ENCODE results near the gene OSGIN1. TPM values are rescaled to one million over a fixed set of nuclear protein-coding genes. Genes with fewer than 3 reads are reported as not detected.

Gene OSGIN1
- total RNA-seq, 1 experiment from 2014 or later = 1.7 TPM

DNA sequence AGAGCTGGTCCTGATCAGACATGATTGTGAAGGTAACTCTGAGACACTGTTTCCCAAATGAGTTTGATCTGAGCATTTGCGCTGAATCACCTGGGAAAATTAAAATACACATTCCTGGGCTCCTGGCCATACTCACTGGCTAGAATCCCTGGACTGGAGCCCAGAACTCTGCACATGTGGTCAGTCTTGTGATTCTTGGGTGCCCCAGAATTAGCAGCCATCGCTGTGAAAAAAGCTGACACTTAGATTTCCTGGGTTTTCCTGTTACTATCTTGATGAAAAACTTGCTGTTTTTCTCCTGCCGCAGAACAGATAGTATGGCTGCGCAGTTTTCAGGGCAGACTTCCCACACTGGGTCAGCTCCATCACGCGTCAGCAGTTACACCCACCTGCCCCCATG, 39.6 kb downstream of the OSGIN1 start:
- no peaks in the 10 kb centered on the region for H3K9me3 Mint-ChIP-seq
- H3K27ac Mint-ChIP-seq = no peak overlapping the region
- no peak for ATAC-seq
- no peak for DNase-seq (ENCODE audit: low spot score)
- H3K4me3 Mint-ChIP-seq = no peak overlapping the region
- TF ChIP-seq SP1 (CRISPR knock-in tag; conservative IDR thresholded peaks at IDR 0.05) (no peak), NR1H2 (CRISPR knock-in tag; IDR thresholded peaks at IDR 0.05) (no peak)
- CTCF ChIA-PET = interaction anchor here (0.7 to 1.1 kb wide), 2 partner anchors 39 to 73 kb away, joined by 3 read pairs; no protein-coding TSS in a partner anchor
- peaks cover 6% of the 10 kb centered on the region for H3K4me1 Mint-ChIP-seq
- no peaks in the 10 kb centered on the region for H3K27me3 Mint-ChIP-seq (ENCODE audit: low read depth)
- no peaks in the 10 kb centered on the region; the same call in 1 of the 2 replicates for H3K36me3 Mint-ChIP-seq
- POLR2A ChIA-PET = no interaction called here

DNA sequence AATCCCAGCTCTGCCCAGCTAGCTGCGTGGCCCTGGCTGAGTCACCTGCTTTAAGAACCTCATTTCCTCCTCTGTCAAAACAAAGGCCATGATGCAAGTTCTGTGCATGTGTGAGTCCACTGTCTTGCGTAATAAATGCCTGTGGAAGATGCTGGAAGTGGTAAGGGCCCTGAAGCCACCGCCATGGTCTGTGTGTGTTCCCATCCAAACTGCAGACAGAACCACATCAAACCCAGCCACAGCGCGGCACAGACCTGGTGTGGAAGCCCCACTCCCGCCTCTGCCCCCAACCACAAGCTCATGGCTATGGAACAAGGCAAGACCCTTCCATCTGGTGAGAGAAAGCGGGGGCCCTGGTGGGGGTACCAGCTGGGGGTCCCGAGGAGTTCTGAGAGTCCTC, 41.0 kb downstream of the OSGIN1 start:
- POLR2A ChIA-PET = interaction anchor here (2.7 kb wide), 1 partner anchor 20 kb away, joined by 10 read pairs; no protein-coding TSS in a partner anchor

DNA sequence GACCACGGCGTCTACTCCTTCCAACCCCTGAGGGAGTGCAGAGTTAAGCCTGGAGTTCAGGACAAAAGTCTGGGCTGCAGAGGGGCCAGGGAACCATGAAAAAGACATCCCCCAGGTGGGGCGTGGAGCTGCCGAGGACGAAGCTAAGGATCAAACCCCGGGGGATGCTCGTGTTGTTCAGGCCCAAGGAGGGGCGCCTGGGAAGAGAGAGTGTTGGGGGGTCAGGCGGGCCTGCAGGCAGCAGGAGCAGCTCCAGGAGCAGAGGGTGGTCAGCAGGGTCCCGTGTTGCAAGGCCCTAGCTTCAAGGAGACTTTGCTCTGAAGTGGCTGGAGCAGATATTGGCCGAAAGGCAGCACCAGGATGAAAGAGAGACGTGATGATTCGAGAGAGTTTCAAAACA, 41.7 kb downstream of the OSGIN1 start:
- Mint-ChIP-seq H3K4me1 (peaks cover 6% of the 10 kb centered on the region), H3K27me3 (ENCODE audit: low read depth) (no peaks in the 10 kb centered on the region), H3K36me3 (no peaks in the 10 kb centered on the region; the same call in 1 of the 2 replicates), H3K9me3 (no peaks in the 10 kb centered on the region), H3K4me3 (no peak overlapping the region), H3K27ac (no peak overlapping the region)
- ATAC-seq (no peak), DNase-seq (ENCODE audit: low spot score) (no peak)
- CTCF ChIA-PET = interaction anchor here (0.5 to 4.0 kb wide), 8 partner anchors 10 to 193 kb away, joined by 3 to 28 read pairs (median 4); partner anchors contain the start of gene TAF1C
- POLR2A ChIA-PET = interaction anchor here (2.7 kb wide), 1 partner anchor 19 kb away, joined by 10 read pairs; no protein-coding TSS in a partner anchor
- TF ChIP-seq, protein P1, sequence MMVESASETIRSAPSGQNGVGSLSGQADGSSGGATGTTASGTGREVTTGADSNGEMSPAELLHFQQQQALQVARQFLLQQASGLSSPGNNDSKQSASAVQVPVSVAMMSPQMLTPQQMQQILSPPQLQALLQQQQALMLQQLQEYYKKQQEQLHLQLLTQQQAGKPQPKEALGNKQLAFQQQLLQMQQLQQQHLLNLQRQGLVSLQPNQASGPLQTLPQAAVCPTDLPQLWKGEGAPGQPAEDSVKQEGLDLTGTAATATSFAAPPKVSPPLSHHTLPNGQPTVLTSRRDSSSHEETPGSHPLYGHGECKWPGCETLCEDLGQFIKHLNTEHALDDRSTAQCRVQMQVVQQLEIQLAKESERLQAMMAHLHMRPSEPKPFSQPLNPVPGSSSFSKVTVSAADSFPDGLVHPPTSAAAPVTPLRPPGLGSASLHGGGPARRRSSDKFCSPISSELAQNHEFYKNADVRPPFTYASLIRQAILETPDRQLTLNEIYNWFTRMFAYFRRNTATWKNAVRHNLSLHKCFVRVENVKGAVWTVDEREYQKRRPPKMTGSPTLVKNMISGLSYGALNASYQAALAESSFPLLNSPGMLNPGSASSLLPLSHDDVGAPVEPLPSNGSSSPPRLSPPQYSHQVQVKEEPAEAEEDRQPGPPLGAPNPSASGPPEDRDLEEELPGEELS (CRISPR knock-in tag; IDR thresholded peaks at IDR 0.05) = no peak
- TF ChIP-seq CREM (CRISPR knock-in tag; IDR thresholded peaks at IDR 0.05) = no peak

More for the DNA sequence above, 41.0 kb downstream of the OSGIN1 start:
- no peak overlapping the region for H3K27ac Mint-ChIP-seq
- H3K36me3 Mint-ChIP-seq = no peaks in the 10 kb centered on the region; the same call in 1 of the 2 replicates
- H3K4me1 Mint-ChIP-seq = peaks cover 6% of the 10 kb centered on the region
- ATAC-seq = no peak
- no peaks in the 10 kb centered on the region for H3K27me3 Mint-ChIP-seq (ENCODE audit: low read depth)
- H3K9me3 Mint-ChIP-seq = no peaks in the 10 kb centered on the region
- TF ChIP-seq GABPB1 (CRISPR knock-in tag; IDR thresholded peaks at IDR 0.05) (peak; percentile 98), CBFB (CRISPR knock-in tag; IDR thresholded peaks at IDR 0.05; ENCODE audit: low read depth) (no peak)
- H3K4me3 Mint-ChIP-seq = no peak overlapping the region
- DNase-seq (ENCODE audit: low spot score) = no peak
- CTCF ChIA-PET = interaction anchor here (0.5 to 4.0 kb wide), 4 partner anchors 13 to 193 kb away, joined by 3 to 28 read pairs (median 13); partner anchors contain the start of gene TAF1C

DNA sequence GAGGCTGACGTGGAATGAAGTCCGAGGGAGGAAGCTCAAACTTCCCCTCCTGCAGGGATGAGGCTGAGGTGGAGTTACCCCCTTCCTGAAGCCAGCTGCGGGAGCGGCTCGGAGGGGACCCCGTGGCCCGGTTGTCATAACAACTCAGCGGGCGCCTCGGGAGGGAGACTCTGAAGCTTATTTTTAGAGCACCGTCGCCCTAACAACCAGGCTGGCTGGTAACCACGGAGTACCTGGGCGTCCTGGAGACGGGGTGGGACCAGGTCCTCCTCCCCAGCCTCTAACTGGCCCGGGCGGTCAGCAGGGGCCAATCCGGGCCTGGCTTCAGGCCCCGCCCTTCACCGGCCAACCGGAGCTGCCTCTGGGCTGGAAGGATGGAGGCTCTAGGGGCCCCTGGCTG, 42.7 kb downstream of the OSGIN1 start:
- CTCF ChIA-PET = interaction anchor here (0.5 to 4.0 kb wide), 20 partner anchors 9 to 1479 kb away, joined by 3 to 28 read pairs (median 4); partner anchors contain the start of genes MBTPS1, OSGIN1, SLC38A8 and TAF1C
- Mint-ChIP-seq H3K4me1 (peaks cover 6% of the 10 kb centered on the region), H3K4me3 (peak overlapping the region; percentile 53), H3K36me3 (no peaks in the 10 kb centered on the region; the same call in 1 of the 2 replicates), H3K27me3 (ENCODE audit: low read depth) (no peaks in the 10 kb centered on the region), H3K27ac (no peak overlapping the region), H3K9me3 (no peaks in the 10 kb centered on the region)
- TF ChIP-seq RORB (CRISPR knock-in tag; IDR thresholded peaks at IDR 0.05) (no peak), PRRX2 (CRISPR knock-in tag; IDR thresholded peaks at IDR 0.05) (no peak), JAZF1 (CRISPR knock-in tag; IDR thresholded peaks at IDR 0.05) (no peak), SP1 (CRISPR knock-in tag; conservative IDR thresholded peaks at IDR 0.05) (no peak), KAT7 (CRISPR knock-in tag; IDR thresholded peaks at IDR 0.05; ENCODE audit: borderline replicate concordance) (no peak), NFYB (CRISPR knock-in tag; conservative IDR thresholded peaks at IDR 0.05; ENCODE audit: low read depth) (peak; percentile 37; the same call in 1 of the 2 replicates), FOXJ3 (CRISPR knock-in tag; IDR thresholded peaks at IDR 0.05; ENCODE audit: borderline replicate concordance) (no peak)
- TF ChIP-seq, protein P2, sequence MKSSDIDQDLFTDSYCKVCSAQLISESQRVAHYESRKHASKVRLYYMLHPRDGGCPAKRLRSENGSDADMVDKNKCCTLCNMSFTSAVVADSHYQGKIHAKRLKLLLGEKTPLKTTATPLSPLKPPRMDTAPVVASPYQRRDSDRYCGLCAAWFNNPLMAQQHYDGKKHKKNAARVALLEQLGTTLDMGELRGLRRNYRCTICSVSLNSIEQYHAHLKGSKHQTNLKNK (CRISPR knock-in tag; IDR thresholded peaks at IDR 0.05) = no peak
- TF ChIP-seq, protein P3, sequence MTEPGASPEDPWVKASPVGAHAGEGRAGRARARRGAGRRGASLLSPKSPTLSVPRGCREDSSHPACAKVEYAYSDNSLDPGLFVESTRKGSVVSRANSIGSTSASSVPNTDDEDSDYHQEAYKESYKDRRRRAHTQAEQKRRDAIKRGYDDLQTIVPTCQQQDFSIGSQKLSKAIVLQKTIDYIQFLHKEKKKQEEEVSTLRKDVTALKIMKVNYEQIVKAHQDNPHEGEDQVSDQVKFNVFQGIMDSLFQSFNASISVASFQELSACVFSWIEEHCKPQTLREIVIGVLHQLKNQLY (CRISPR knock-in tag; IDR thresholded peaks at IDR 0.05) = no peak
- TF ChIP-seq, protein P4, sequence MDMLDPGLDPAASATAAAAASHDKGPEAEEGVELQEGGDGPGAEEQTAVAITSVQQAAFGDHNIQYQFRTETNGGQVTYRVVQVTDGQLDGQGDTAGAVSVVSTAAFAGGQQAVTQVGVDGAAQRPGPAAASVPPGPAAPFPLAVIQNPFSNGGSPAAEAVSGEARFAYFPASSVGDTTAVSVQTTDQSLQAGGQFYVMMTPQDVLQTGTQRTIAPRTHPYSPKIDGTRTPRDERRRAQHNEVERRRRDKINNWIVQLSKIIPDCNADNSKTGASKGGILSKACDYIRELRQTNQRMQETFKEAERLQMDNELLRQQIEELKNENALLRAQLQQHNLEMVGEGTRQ (CRISPR knock-in tag; IDR thresholded peaks at IDR 0.05) = 0 out of 2 replicates have a peak, but pooled peaks have one; percentile 28
- DNase-seq (ENCODE audit: low spot score) = peak; percentile 77
- ATAC-seq = peak; percentile 95
- POLR2A ChIA-PET = interaction anchor here (0.5 to 2.7 kb wide), 3 partner anchors 11 to 57 kb away, joined by 3 to 10 read pairs (median 4); no protein-coding TSS in a partner anchor

Measured in WTC11 (cell line).